GM18951 (cell line): ENCODE measurements around the gene LRP2.

Experiments used
- POLR2A ChIP-seq: IDR thresholded peaks from 4 replicates; pipeline ENCODE4 v1.6.1; 2011; ENCODE audit warnings: mild to moderate bottlenecking; ENCODE audit not compliant: insufficient read length, insufficient read depth; ENCODE audit errors: extremely low read depth
- in situ Hi-C: fragments of 300-500 bp; cut with MboI; formaldehyde crosslinking; loops from one replicate; pipeline ENCODE4 v1.12.0; 2022; ENCODE audit warnings: low sequenced_read_pairs, mixed read lengths, inconsistent platforms; ENCODE audit not compliant: unreplicated experiment

The LRP2 gene

GRCh38 chr2:169225233-169225750 lies 137.0 kb downstream of the LRP2 start:
- in situ Hi-C loops, result no loop called here

DNA sequence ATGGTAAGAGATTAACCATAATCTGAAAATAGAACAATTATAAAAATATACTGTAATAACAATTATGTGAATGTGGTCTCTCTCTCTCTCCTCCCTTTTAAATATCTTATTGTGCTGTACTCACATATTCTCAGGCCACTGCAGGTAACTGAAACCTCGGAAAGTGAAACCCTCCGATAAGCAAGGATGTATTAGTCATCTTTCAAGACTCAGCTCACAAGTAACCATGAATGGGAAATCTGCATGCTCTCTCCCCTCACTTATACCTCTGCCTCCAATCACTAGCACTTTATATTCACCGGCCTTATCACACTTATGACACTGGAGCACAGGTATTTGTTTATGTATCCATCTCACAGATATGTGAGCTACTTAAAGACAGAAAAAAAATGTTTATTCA lies 139.7 kb downstream of the LRP2 start:
- in situ Hi-C loops, result no loop called here
- no peak for TF ChIP-seq POLR2A

More at GRCh38 chr2:169225233-169225750, 137.0 kb downstream of the LRP2 start:
- TF ChIP-seq POLR2A, result no peak

DNA sequence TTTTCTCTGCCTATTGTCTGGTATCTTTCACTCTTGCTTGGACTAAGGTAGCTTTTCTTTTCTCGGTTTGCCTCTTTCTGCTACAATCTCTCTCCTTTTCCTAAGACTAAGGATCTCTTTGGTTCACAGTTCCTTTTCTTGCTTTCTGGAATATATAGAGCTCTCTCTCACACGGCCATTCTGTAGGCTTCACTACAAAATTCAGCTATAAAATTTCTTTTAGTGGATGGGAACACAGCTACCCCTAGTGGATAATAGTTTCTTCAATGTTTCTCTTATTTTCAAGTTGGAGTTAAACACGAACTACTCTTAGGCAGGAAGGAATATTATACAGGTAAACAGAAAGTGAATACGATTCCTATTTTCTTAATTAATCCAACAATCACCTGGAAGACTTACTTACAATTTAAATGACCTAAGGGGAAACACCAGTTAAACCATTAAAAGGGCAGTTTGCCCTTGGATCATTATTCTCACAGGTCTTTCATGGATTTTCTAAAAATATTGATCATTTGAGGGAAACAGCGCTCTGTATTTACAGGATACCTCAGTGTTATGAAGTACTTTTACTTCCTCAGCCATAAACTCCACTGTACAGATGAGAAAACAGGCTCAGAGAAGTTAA lies 140.5 kb downstream of the LRP2 start:
- in situ Hi-C loops, result no loop called here

GRCh38 chr2:169210917-169211316 lies 151.4 kb downstream of the LRP2 start:
- in situ Hi-C loops, result no loop called here

More for the DNA sequence above, 140.5 kb downstream of the LRP2 start:
- no peak for TF ChIP-seq POLR2A

DNA sequence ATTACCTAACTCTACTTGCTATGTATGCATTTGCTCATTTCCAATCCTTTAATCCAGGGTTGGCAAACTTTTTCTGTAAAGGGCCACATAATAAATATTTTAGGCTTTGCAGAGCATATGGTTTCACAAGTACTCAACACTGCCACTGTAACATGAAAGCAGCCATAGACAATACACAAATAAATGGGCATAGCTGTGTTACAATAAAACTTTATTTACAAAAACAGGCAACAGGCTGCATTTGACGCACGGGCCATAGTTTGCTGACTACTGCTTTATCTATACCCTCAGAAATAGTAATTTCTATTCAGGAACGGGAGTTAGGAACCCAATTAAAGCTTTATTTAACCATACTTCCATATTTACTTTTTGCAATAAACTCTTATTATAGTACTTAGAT lies 154.3 kb downstream of the LRP2 start:
- no peak for TF ChIP-seq POLR2A
- in situ Hi-C loops, result no loop called here

More at GRCh38 chr2:169210917-169211316, 151.4 kb downstream of the LRP2 start:
- TF ChIP-seq POLR2A, result no peak

DNA sequence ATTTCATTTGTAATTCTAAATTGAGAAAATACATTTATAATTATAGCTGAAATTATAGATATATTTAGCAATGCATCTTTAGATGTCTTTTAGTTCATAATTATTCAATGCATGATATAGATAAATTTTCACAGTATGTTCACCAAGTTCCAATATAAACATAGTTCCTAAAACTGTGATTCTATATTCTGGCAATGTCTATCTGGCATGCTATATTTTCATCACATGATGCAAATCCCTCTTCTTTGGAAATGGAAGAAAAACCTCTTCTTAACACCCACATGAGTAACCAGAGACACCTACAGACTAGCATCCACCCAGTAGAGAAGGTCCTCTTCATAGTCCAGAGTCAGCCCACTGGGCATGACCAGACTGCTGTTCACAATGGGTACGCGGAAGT lies 157.2 kb downstream of the LRP2 start:
- in situ Hi-C loops, result no loop called here
- TF ChIP-seq POLR2A, result no peak

DNA sequence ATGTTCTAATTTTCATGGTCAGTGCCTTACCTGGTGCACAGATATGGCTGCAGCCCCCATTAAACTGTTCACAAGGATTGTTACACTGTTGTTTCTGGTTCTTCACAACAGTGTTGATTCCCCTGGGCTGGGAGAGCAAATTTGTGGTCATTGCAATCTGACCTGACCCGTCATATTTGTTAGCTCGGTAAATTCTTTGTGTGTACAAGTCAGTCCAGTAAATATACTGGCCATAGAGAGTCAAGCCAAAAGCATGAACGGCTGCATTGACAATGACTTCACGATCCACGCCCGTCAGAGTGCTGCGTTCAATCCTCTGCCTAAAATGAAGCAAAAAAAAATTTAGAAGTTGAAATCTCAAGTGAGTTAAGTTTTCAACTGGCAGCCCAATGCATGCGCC lies 158.4 kb downstream of the LRP2 start:
- no peak for TF ChIP-seq POLR2A
- in situ Hi-C loops, result no loop called here

- TF ChIP-seq POLR2A, result no peak
- in situ Hi-C loops, result no loop called here
These were observed 161.6 kb downstream of the LRP2 start for GRCh38 chr2:169200756-169201155.

DNA sequence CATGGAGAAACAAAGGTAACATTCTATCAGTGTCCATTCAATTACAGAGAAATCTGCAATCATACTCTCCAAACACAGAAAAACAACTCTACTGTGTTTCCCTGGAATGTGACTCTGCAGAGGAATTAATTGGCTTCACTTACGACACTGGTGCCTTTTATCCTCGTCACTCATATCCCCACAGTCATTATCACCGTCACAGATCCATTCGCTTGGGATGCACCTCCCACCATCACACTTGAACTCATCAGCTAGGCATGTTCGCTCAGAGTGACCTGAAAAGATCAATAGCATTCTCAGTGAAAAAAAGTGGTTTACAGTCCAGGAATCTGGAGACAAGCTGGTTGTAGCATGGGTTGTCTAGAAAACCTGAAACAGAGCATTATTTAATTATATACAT lies 168.7 kb downstream of the LRP2 start:
- TF ChIP-seq POLR2A, result no peak
- in situ Hi-C loops, result no loop called here

DNA sequence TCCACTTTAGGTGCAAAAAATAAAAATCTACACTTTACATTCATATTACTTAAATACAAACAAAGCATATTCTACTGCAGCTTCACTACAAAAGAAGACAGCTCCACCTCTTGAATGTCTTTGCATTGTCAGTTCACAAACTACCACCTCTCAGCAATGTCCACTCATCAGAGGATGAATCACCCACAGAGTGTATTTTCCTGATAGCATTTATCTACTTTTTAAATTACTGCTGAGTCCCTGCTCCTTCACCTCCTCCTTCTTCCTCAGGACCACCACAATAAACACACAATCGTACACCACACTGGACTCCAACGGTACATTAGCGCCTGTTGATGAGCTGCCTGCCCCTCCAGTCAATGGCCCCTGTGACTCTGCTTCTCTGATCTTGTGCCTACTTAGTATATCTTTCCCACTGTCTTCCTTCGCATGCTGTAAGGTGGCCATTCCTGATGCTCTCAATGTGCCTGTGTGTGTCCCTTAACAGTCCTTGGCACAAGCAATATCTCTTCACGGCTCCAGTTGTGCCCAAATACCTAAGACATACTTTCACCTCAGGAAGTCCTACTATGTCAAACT lies 172.0 kb downstream of the LRP2 start:
- TF ChIP-seq POLR2A, result no peak
- in situ Hi-C loops, result no loop called here

GRCh38 chr2:169189132-169189531 lies 173.2 kb downstream of the LRP2 start:
- TF ChIP-seq POLR2A, result no peak
- in situ Hi-C loops, result no loop called here

GRCh38 chr2:169185711-169186110 lies 176.6 kb downstream of the LRP2 start:
- no peak for TF ChIP-seq POLR2A
- in situ Hi-C loops, result no loop called here

GRCh38 chr2:169184074-169184473 lies 178.3 kb downstream of the LRP2 start:
- in situ Hi-C loops, result no loop called here
- no peak for TF ChIP-seq POLR2A

DNA sequence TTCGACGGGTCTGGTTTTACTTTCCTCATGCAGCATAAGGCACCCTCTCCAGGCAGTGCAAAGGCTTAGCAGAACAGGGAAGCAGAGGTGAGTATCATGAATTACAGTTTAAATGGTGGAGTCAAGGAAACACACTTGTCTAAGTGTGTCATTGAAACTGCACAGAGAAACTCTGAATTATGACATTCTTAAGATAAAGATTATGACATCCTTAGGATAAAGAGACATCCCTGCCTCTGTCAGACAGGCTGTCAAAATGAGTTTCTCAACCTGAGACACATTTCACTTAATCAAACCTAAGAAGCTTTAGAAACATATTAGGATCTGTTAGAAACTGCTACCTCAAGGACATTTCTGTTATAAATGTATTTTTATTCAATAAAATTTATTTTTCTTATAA lies 179.8 kb downstream of the LRP2 start:
- in situ Hi-C loops, result no loop called here
- TF ChIP-seq POLR2A, result no peak
